Measurements from ENCODE around the gene ZNRD2. TPM values are rescaled to one million over a fixed set of nuclear protein-coding genes. Genes with fewer than 3 reads are reported as not detected.

The ZNRD2 gene
- total RNA-seq, 1 donor from 2014 or later: 37.4 TPM

- Mint-ChIP-seq H3K9me3 (ENCODE audit: unreplicated experiment) (no peaks in the 10 kb centered on the region), H3K36me3 (ENCODE audit: low read depth, unreplicated experiment) (peaks cover 72% of the 10 kb centered on the region), H3K27me3 (ENCODE audit: unreplicated experiment) (peaks cover 23% of the 10 kb centered on the region), H3K27ac (ENCODE audit: unreplicated experiment) (no peak overlapping the region), H3K4me1 (ENCODE audit: unreplicated experiment) (peaks cover 60% of the 10 kb centered on the region), H3K4me3 (ENCODE audit: unreplicated experiment) (peak overlapping the region; percentile 42)
- no peak for DNase-seq (ENCODE audit: low spot score)
- TF ChIP-seq CTCF (IDR thresholded peaks at IDR 0.05; ENCODE audit: unreplicated experiment): no peak
Measured at GRCh38 chr11:65607614-65608426, 37.5 kb downstream of the ZNRD2 start.

GRCh38 chr11:65609229-65609628, 39.0 kb downstream of the ZNRD2 start:
- peak overlapping the region; percentile 13 for H3K27ac Mint-ChIP-seq (ENCODE audit: unreplicated experiment)
- no peaks in the 10 kb centered on the region for H3K9me3 Mint-ChIP-seq (ENCODE audit: unreplicated experiment)
- no peak for TF ChIP-seq CTCF (IDR thresholded peaks at IDR 0.05; ENCODE audit: unreplicated experiment)
- DNase-seq (ENCODE audit: low spot score): no peak
- peaks cover 58% of the 10 kb centered on the region for H3K36me3 Mint-ChIP-seq (ENCODE audit: low read depth, unreplicated experiment)
- peak overlapping the region; percentile 81 for H3K4me3 Mint-ChIP-seq (ENCODE audit: unreplicated experiment)
- peaks cover 56% of the 10 kb centered on the region for H3K4me1 Mint-ChIP-seq (ENCODE audit: unreplicated experiment)
- H3K27me3 Mint-ChIP-seq (ENCODE audit: unreplicated experiment): peaks cover 23% of the 10 kb centered on the region

GRCh38 chr11:65609665-65610064, 39.4 kb downstream of the ZNRD2 start:
- Mint-ChIP-seq H3K4me3 (ENCODE audit: unreplicated experiment) (peak overlapping the region; percentile 99), H3K36me3 (ENCODE audit: low read depth, unreplicated experiment) (peaks cover 54% of the 10 kb centered on the region), H3K27ac (ENCODE audit: unreplicated experiment) (peak overlapping the region; percentile 74), H3K4me1 (ENCODE audit: unreplicated experiment) (peaks cover 56% of the 10 kb centered on the region), H3K27me3 (ENCODE audit: unreplicated experiment) (peaks cover 23% of the 10 kb centered on the region), H3K9me3 (ENCODE audit: unreplicated experiment) (no peaks in the 10 kb centered on the region)
- no peak for DNase-seq (ENCODE audit: low spot score)
- TF ChIP-seq CTCF (IDR thresholded peaks at IDR 0.05; ENCODE audit: unreplicated experiment): no peak

- TF ChIP-seq CTCF (IDR thresholded peaks at IDR 0.05; ENCODE audit: unreplicated experiment): no peak
- no peak for DNase-seq (ENCODE audit: low spot score)
- H3K36me3 Mint-ChIP-seq (ENCODE audit: low read depth, unreplicated experiment): peaks cover 53% of the 10 kb centered on the region
- peaks cover 30% of the 10 kb centered on the region for H3K27me3 Mint-ChIP-seq (ENCODE audit: unreplicated experiment)
- H3K27ac Mint-ChIP-seq (ENCODE audit: unreplicated experiment): peak overlapping the region; percentile 68
- H3K4me1 Mint-ChIP-seq (ENCODE audit: unreplicated experiment): peaks cover 56% of the 10 kb centered on the region
- peak overlapping the region; percentile 99 for H3K4me3 Mint-ChIP-seq (ENCODE audit: unreplicated experiment)
- no peaks in the 10 kb centered on the region for H3K9me3 Mint-ChIP-seq (ENCODE audit: unreplicated experiment)
Measured at GRCh38 chr11:65610404-65610803, 40.1 kb downstream of the ZNRD2 start.

GRCh38 chr11:65611028-65611757, 40.9 kb downstream of the ZNRD2 start:
- peaks cover 30% of the 10 kb centered on the region for H3K27me3 Mint-ChIP-seq (ENCODE audit: unreplicated experiment)
- H3K36me3 Mint-ChIP-seq (ENCODE audit: low read depth, unreplicated experiment): peaks cover 47% of the 10 kb centered on the region
- TF ChIP-seq CTCF (IDR thresholded peaks at IDR 0.05; ENCODE audit: unreplicated experiment): no peak
- H3K4me3 Mint-ChIP-seq (ENCODE audit: unreplicated experiment): peak overlapping the region; percentile 99
- H3K4me1 Mint-ChIP-seq (ENCODE audit: unreplicated experiment): peaks cover 55% of the 10 kb centered on the region
- DNase-seq (ENCODE audit: low spot score): peak; percentile 81
- no peaks in the 10 kb centered on the region for H3K9me3 Mint-ChIP-seq (ENCODE audit: unreplicated experiment)
- peak overlapping the region; percentile 97 for H3K27ac Mint-ChIP-seq (ENCODE audit: unreplicated experiment)

Measured in endothelial cell (in vitro differentiated cells).